ENCODE data around the gene ARID1A. TPM values are rescaled to one million over a fixed set of nuclear protein-coding genes. Genes with fewer than 3 reads are reported as not detected.

Gene ARID1A
- total and polyA plus RNA-seq, 12 donors, result 11.3 to 90.3 (median 51.1) TPM

GRCh38 chr1:26700711-26701110 lies 4.9 kb downstream of the ARID1A start:
- Histone ChIP-seq H3K27ac (no peak overlapping the region), H3K9me3 (replicated peaks in 1 of 3) (no peaks in the 10 kb centered on the region), H3K4me1 (replicated peaks in 1 of 2) (peaks cover 43 to 75% of the 10 kb centered on the region in 2 donors), H3K4me3 (peak overlapping the region in 1 of 4 donors; percentile 98), H3K36me3 (replicated peaks in 1 of 2) (no peaks in the 10 kb centered on the region), H3K27me3 (no peaks in the 10 kb centered on the region)
- TF ChIP-seq POLR2A (IDR thresholded peaks at IDR 0.05), result no peak
- no peak for TF ChIP-seq CTCF (IDR thresholded peaks at IDR 0.05)
- no peak for DNase-seq
- intact Hi-C loops (cut with DNase I), result no loop called here

GRCh38 chr1:26701266-26701994 lies 5.6 kb downstream of the ARID1A start:
- TF ChIP-seq POLR2A (IDR thresholded peaks at IDR 0.05) (no peak), CTCF (IDR thresholded peaks at IDR 0.05) (no peak)
- peak overlapping the region in 1 of 4 donors; percentile 98 for H3K4me3 ChIP-seq
- H3K4me1 ChIP-seq (replicated peaks in 1 of 2), result peaks cover 48 to 83% of the 10 kb centered on the region in 2 donors
- intact Hi-C loops (cut with DNase I), result no loop called here
- DNase-seq, result no peak
- no peaks in the 10 kb centered on the region for H3K27me3 ChIP-seq
- no peaks in the 10 kb centered on the region for H3K36me3 ChIP-seq (replicated peaks in 1 of 2)
- 55 to 68% (median 61%) methylated on average over 5 of the region's 5 CpGs for WGBS, 4 donors
- peak overlapping the region in 1 of 5 donors; percentile 13 for H3K27ac ChIP-seq
- H3K9me3 ChIP-seq (replicated peaks in 1 of 3), result no peaks in the 10 kb centered on the region

- H3K27me3 ChIP-seq, result no peaks in the 10 kb centered on the region
- TF ChIP-seq CTCF (IDR thresholded peaks at IDR 0.05), result no peak
- no peak for TF ChIP-seq POLR2A (IDR thresholded peaks at IDR 0.05)
- H3K27ac ChIP-seq, result peak overlapping the region in 1 of 5 donors; percentile 13
- H3K36me3 ChIP-seq (replicated peaks in 1 of 2), result no peaks in the 10 kb centered on the region
- intact Hi-C loops (cut with DNase I), result no loop called here
- WGBS, 4 donors, result 14 to 19% (median 16%) methylated on average over 4 of the region's 4 CpGs
- H3K9me3 ChIP-seq (replicated peaks in 1 of 3), result no peaks in the 10 kb centered on the region
- no peak overlapping the region for H3K4me3 ChIP-seq
- no peak for DNase-seq
- peaks cover 55 to 90% of the 10 kb centered on the region in 2 donors for H3K4me1 ChIP-seq (replicated peaks in 1 of 2)
Measured at GRCh38 chr1:26701995-26702679, 6.3 kb downstream of the ARID1A start.

- intact Hi-C loops (cut with DNase I), result no loop called here
- no peak overlapping the region for H3K27ac ChIP-seq
- no peaks in the 10 kb centered on the region for H3K36me3 ChIP-seq (replicated peaks in 1 of 2)
- DNase-seq, result no peak
- no peak for TF ChIP-seq CTCF (IDR thresholded peaks at IDR 0.05)
- TF ChIP-seq POLR2A (IDR thresholded peaks at IDR 0.05), result no peak
- WGBS, 4 donors, result 9 to 26% (median 21%) methylated on average over 1 of the region's 1 CpG
- H3K9me3 ChIP-seq (replicated peaks in 1 of 3), result no peaks in the 10 kb centered on the region
- no peaks in the 10 kb centered on the region for H3K27me3 ChIP-seq
- H3K4me3 ChIP-seq, result no peak overlapping the region
- H3K4me1 ChIP-seq (replicated peaks in 1 of 2), result peaks cover 60 to 95% of the 10 kb centered on the region in 2 donors
Measured at GRCh38 chr1:26702680-26703038, 6.8 kb downstream of the ARID1A start.
